PC-9 (cell line): ENCODE data around the gene IPPK. TPM values are rescaled to one million over a fixed set of nuclear protein-coding genes. Genes with fewer than 3 reads are reported as not detected.

Source experiments
- BruUV-seq: library from RNA; stranded (reverse); fragments of 400-500 nt; replicated peaks from 2 replicates; lab custom pipeline; 2021; lab: Mats Ljungman, UMichigan
- CTCF ChIA-PET: fragments of 300-600 bp; sonication (Branson Sonifier 250); formaldehyde crosslinking; loops from one replicate; lab custom pipeline; 2022; ENCODE audit warnings: antibody characterized with exemption; lab: Charles Lee
- POLR2A ChIA-PET: fragments of 300-600 bp; sonication (Branson Sonifier 250); formaldehyde crosslinking; loops from one replicate; lab custom pipeline; 2022; ENCODE audit warnings: antibody characterized with exemption; ENCODE audit not compliant: unreplicated experiment; lab: Charles Lee
- DNase-seq, 2 experiments: peaks; one replicate each; pipeline versions ENCODE4 v3.0.0 to v3.0.0-alpha.2; 2015 to 2022; ENCODE audit warnings: mixed read lengths in 1 of 2
- H2AFZ ChIP-seq: fragments of 200-600 bp; sonication (generic); 2 replicates; pipeline ENCODE4 v1.8.1; 2017; ENCODE audit warnings: antibody characterized with exemption
- H3F3A ChIP-seq: fragments of 200-600 bp; sonication (generic); 2 replicates; pipeline ENCODE4 v1.8.1; 2017; ENCODE audit warnings: antibody characterized with exemption, mild to moderate bottlenecking, low read depth; ENCODE audit not compliant: insufficient read depth
- H3K27ac ChIP-seq: fragments of 200-600 bp; sonication (generic); 2 replicates; pipeline ENCODE4 v1.6.1; 2016; ENCODE audit warnings: mixed run types
- H3K27me3 ChIP-seq: fragments of 200-600 bp; sonication (generic); 2 replicates; pipeline ENCODE4 v1.6.1; 2016; ENCODE audit warnings: low read depth, mixed run types; ENCODE audit not compliant: insufficient read depth
- H3K36me3 ChIP-seq: fragments of 200-600 bp; sonication (generic); 2 replicates; pipeline ENCODE4 v1.6.1; 2016; ENCODE audit warnings: low read depth, mixed run types
- H3K4me1 ChIP-seq: fragments of 200-600 bp; sonication (generic); replicated peaks from 2 replicates; pipeline ENCODE4 v1.6.1; 2016; ENCODE audit warnings: mixed run types; ENCODE audit not compliant: insufficient read depth
- H3K4me2 ChIP-seq: fragments of 200-600 bp; sonication (generic); 2 replicates; pipeline ENCODE4 v1.6.1; 2017; ENCODE audit warnings: mixed run types
- H3K4me3 ChIP-seq: fragments of 200-600 bp; sonication (generic); 2 replicates; pipeline ENCODE4 v1.6.1; 2016; ENCODE audit warnings: mixed run types
- H3K79me2 ChIP-seq: fragments of 200-600 bp; sonication (generic); 2 replicates; pipeline ENCODE4 v1.6.1; 2017; ENCODE audit warnings: low read depth, mixed run types
- H3K9me2 ChIP-seq: fragments of 200-600 bp; sonication (generic); 2 replicates; pipeline ENCODE4 v1.8.1; 2017; ENCODE audit warnings: mild to moderate bottlenecking; ENCODE audit not compliant: insufficient read depth
- H3K9me3 ChIP-seq: fragments of 200-600 bp; sonication (generic); 2 replicates; pipeline ENCODE4 v1.8.1; 2016; ENCODE audit warnings: low read depth; ENCODE audit not compliant: insufficient read depth
- H4K20me1 ChIP-seq: fragments of 200-600 bp; sonication (generic); 2 replicates; pipeline ENCODE4 v1.8.1; 2017; ENCODE audit not compliant: insufficient read depth
- CTCF ChIP-seq: fragments of 200-600 bp; sonication (generic); conservative IDR thresholded peaks from 2 replicates; pipeline ENCODE4 v1.6.1; 2017; ENCODE audit warnings: mixed run types, antibody characterized with exemption, mild to moderate bottlenecking, moderate library complexity
- EZH2 ChIP-seq: fragments of 200-600 bp; sonication (generic); IDR thresholded peaks from 2 replicates; pipeline ENCODE4 v1.8.0; 2017; ENCODE audit warnings: antibody characterized with exemption, low read depth
- intact Hi-C: fragments of 100-400 bp; cut with micrococcal nuclease; formaldehyde crosslinking; loops from one replicate; pipeline ENCODE4 v1.10.0; 2022; ENCODE audit not compliant: unreplicated experiment
- total RNA-seq: library from RNA; stranded (reverse); gene quantifications from 2 replicates; pipeline ENCODE4 v1.2.3, GENCODE V29; 2021

IPPK gene
- total RNA-seq, 1 experiment from 2014 or later: 12.3 TPM

- no TSS peak for BruUV-seq
- intact Hi-C loops: no loop called here
- H3K9me3 ChIP-seq: no peaks in the 10 kb centered on the region
- no peaks in the 10 kb centered on the region for H3F3A ChIP-seq
- no peaks in the 10 kb centered on the region for H3K79me2 ChIP-seq
- no peak overlapping the region for H3K4me2 ChIP-seq
- CTCF ChIA-PET: interaction anchor here (0.6 kb wide), 1 partner anchor 75 kb away, joined by 3 read pairs; no protein-coding TSS in a partner anchor
- H2AFZ ChIP-seq: no peak overlapping the region
- H3K4me3 ChIP-seq: no peak overlapping the region
- POLR2A ChIA-PET: no interaction called here
- peaks cover 10% of the 10 kb centered on the region; the same call in 1 of the 2 replicates for H3K36me3 ChIP-seq
- H3K27me3 ChIP-seq: no peaks in the 10 kb centered on the region
- no peak overlapping the region for H3K27ac ChIP-seq
- TF ChIP-seq CTCF (no peak), EZH2 (no peak)
- no peak for DNase-seq
- no peaks in the 10 kb centered on the region for H3K9me2 ChIP-seq
- no peaks in the 10 kb centered on the region for H3K4me1 ChIP-seq
- no peaks in the 10 kb centered on the region for H4K20me1 ChIP-seq
These were observed 43.6 kb upstream of the IPPK start for GRCh38 chr9:92713528-92713927.

- ChIA-PET POLR2A (no interaction called here), CTCF (no interaction called here)
- H3K4me1 ChIP-seq: no peaks in the 10 kb centered on the region
- no peaks in the 10 kb centered on the region for H3K79me2 ChIP-seq
- H3K4me2 ChIP-seq: no peak overlapping the region
- no peaks in the 10 kb centered on the region for H3K27me3 ChIP-seq
- TF ChIP-seq CTCF (no peak), EZH2 (no peak)
- no peaks in the 10 kb centered on the region for H3K9me3 ChIP-seq
- peaks cover 10% of the 10 kb centered on the region; the same call in 1 of the 2 replicates for H3K36me3 ChIP-seq
- no peak for DNase-seq
- no peaks in the 10 kb centered on the region for H4K20me1 ChIP-seq
- peaks cover 6% of the 10 kb centered on the region; the same call in 1 of the 2 replicates for H3F3A ChIP-seq
- no peak overlapping the region for H3K27ac ChIP-seq
- intact Hi-C loops: no loop called here
- no TSS peak for BruUV-seq
- H3K9me2 ChIP-seq: no peaks in the 10 kb centered on the region
- no peak overlapping the region for H3K4me3 ChIP-seq
- no peak overlapping the region for H2AFZ ChIP-seq
These were observed 42.8 kb upstream of the IPPK start for GRCh38 chr9:92712767-92713166.

DNA sequence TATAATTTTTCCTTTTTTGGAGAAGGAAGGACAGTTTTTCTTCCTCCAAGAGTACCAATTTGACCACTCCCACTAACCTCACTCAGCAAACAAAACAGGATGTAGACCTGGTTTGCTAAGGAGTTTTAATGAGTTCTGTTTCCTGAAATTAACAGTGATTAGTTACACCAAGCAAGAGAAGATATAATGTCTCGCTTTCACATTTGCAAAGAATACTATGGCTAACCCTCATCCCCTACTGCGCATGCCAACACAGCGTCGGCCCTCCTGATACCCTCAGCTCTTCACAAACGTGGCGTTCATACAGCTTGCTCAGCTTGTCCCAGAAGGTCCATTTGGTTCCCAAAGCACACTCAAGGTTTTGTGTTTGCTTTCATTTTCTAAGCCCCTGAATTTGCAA lies 41.9 kb upstream of the IPPK start:
- intact Hi-C loops: no loop called here
- Histone ChIP-seq H3K79me2 (no peaks in the 10 kb centered on the region), H3F3A (peaks cover 6% of the 10 kb centered on the region; the same call in 1 of the 2 replicates), H3K4me3 (no peak overlapping the region), H3K27me3 (no peaks in the 10 kb centered on the region), H3K36me3 (peaks cover 6% of the 10 kb centered on the region; the same call in 1 of the 2 replicates), H2AFZ (no peak overlapping the region), H4K20me1 (no peaks in the 10 kb centered on the region), H3K9me2 (no peaks in the 10 kb centered on the region), H3K9me3 (no peaks in the 10 kb centered on the region), H3K4me2 (no peak overlapping the region), H3K4me1 (no peaks in the 10 kb centered on the region), H3K27ac (no peak overlapping the region)
- CTCF ChIA-PET: no interaction called here
- DNase-seq: no peak
- no peak for TF ChIP-seq CTCF
- TF ChIP-seq EZH2: no peak
- BruUV-seq: no TSS peak
- POLR2A ChIA-PET: no interaction called here
